ENCODE measurements around the gene LIMD2.

GRCh38 chr17:63665527-63666214 is 34.3 kb downstream of the LIMD2 start:
- TF ChIP-seq POLR2AphosphoS5 (IDR thresholded peaks at IDR 0.05; ENCODE audit: low read depth, low read length): no peak
- TF ChIP-seq SIN3A (IDR thresholded peaks at IDR 0.05; ENCODE audit: borderline replicate concordance, insufficient read depth, low read length): no peak
- TF ChIP-seq, protein P1, sequence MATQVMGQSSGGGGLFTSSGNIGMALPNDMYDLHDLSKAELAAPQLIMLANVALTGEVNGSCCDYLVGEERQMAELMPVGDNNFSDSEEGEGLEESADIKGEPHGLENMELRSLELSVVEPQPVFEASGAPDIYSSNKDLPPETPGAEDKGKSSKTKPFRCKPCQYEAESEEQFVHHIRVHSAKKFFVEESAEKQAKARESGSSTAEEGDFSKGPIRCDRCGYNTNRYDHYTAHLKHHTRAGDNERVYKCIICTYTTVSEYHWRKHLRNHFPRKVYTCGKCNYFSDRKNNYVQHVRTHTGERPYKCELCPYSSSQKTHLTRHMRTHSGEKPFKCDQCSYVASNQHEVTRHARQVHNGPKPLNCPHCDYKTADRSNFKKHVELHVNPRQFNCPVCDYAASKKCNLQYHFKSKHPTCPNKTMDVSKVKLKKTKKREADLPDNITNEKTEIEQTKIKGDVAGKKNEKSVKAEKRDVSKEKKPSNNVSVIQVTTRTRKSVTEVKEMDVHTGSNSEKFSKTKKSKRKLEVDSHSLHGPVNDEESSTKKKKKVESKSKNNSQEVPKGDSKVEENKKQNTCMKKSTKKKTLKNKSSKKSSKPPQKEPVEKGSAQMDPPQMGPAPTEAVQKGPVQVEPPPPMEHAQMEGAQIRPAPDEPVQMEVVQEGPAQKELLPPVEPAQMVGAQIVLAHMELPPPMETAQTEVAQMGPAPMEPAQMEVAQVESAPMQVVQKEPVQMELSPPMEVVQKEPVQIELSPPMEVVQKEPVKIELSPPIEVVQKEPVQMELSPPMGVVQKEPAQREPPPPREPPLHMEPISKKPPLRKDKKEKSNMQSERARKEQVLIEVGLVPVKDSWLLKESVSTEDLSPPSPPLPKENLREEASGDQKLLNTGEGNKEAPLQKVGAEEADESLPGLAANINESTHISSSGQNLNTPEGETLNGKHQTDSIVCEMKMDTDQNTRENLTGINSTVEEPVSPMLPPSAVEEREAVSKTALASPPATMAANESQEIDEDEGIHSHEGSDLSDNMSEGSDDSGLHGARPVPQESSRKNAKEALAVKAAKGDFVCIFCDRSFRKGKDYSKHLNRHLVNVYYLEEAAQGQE (IDR thresholded peaks at IDR 0.05; ENCODE audit: insufficient read depth in 1 of 2, low read depth in 2 of 2, low read length in 2 of 2): no peak
- TF ChIP-seq TAF1 (IDR thresholded peaks at IDR 0.05; ENCODE audit: borderline replicate concordance, insufficient read depth, low read length): no peak
- no peak for TF ChIP-seq FOXP2 (optimal IDR thresholded peaks at IDR 0.05; ENCODE audit: borderline replicate concordance, extremely low read depth, extremely low read length, insufficient read depth)

All from PFSK-1 (cell line).